IMR-90 (cell line): Measurements from ENCODE around the gene CACNA1I. TPM values are rescaled to one million over a fixed set of nuclear protein-coding genes. Genes with fewer than 3 reads are reported as not detected.

Experiments used
- ATAC-seq: fragments of 200-7000 bp; cut with Tn5 transposase; 2 replicates; pipeline ENCODE4 v1.9.1; 2020; ENCODE audit warnings: low read depth, mild to moderate bottlenecking, moderate library complexity
- BruUV-seq: library from RNA; stranded (reverse); fragments of 400-500 nt; replicated peaks from 2 replicates; lab custom pipeline; 2021; lab: Mats Ljungman, UMichigan
- CTCF ChIA-PET: fragments of 300-600 bp; formaldehyde crosslinking; extraction: SDS; loops from one replicate; lab custom pipeline; 2021; ENCODE audit warnings: antibody characterized with exemption; lab: Yijun Ruan, JAX
- POLR2A ChIA-PET: fragments of 300-600 bp; sonication (Branson Sonifier 250); formaldehyde crosslinking; loops from one replicate; lab custom pipeline; 2022; ENCODE audit warnings: antibody characterized with exemption; ENCODE audit not compliant: unreplicated experiment; lab: Charles Lee
- DNase-seq: peaks from one replicate; pipeline ENCODE4 v3.0.0; 2013
- H2AFZ ChIP-seq: replicated peaks from 2 replicates; pipeline ENCODE3; 2013; ENCODE audit warnings: low read length, mild to moderate bottlenecking; ENCODE audit not compliant: poor library complexity
- H2AK5ac ChIP-seq: 2 replicates; pipeline ENCODE4 v1.6.1; 2013; ENCODE audit warnings: low read depth, low read length, inconsistent platforms
- H2AK9ac ChIP-seq: replicated peaks from 2 replicates; pipeline ENCODE3; 2013; ENCODE audit warnings: mild to moderate bottlenecking, low read depth, low read length, moderate library complexity; ENCODE audit not compliant: poor library complexity
- H2BK120ac ChIP-seq: 2 replicates; pipeline ENCODE4 v1.6.1; 2013; ENCODE audit warnings: low read depth, low read length, inconsistent platforms
- H2BK15ac ChIP-seq: 3 replicates; pipeline ENCODE4 v1.6.1; 2013; ENCODE audit warnings: low read depth, low read length, inconsistent platforms
- H2BK20ac ChIP-seq: 2 replicates; pipeline ENCODE4 v1.6.1; 2013; ENCODE audit warnings: low read depth, mild to moderate bottlenecking, inconsistent platforms, low read length, moderate library complexity
- H2BK5ac ChIP-seq: 2 replicates; pipeline ENCODE4 v1.6.1; 2013; ENCODE audit warnings: mild to moderate bottlenecking, low read depth, low read length, inconsistent platforms; ENCODE audit not compliant: poor library complexity, severe bottlenecking
- H3K14ac ChIP-seq: replicated peaks from 2 replicates; pipeline ENCODE4 v1.6.1; 2013; ENCODE audit warnings: low read depth, low read length, inconsistent platforms
- H3K18ac ChIP-seq: 2 replicates; pipeline ENCODE4 v1.6.1; 2013; ENCODE audit warnings: low read depth, low read length, control low read depth
- H3K23ac ChIP-seq: 2 replicates; pipeline ENCODE4 v1.6.1; 2013; ENCODE audit warnings: low read depth, low read length, inconsistent platforms
- H3K27ac ChIP-seq: 2 replicates; pipeline ENCODE4 v1.5.1; 2013; ENCODE audit warnings: mild to moderate bottlenecking, control low read depth, low read length; ENCODE audit not compliant: insufficient read depth
- H3K27me3 ChIP-seq: 2 replicates; pipeline ENCODE4 v1.6.1; 2013; ENCODE audit warnings: low read length; ENCODE audit not compliant: control insufficient read depth, insufficient read depth
- H3K36me3 ChIP-seq: 2 replicates; pipeline ENCODE4 v1.6.1; 2013; ENCODE audit warnings: low read length, mixed read lengths; ENCODE audit not compliant: control insufficient read depth, insufficient read depth
- H3K4ac ChIP-seq: 2 replicates; pipeline ENCODE4 v1.6.1; 2013; ENCODE audit warnings: low read depth, low read length, inconsistent platforms
- H3K4me1 ChIP-seq: 2 replicates; pipeline ENCODE4 v1.6.1; 2013; ENCODE audit warnings: low read length, mixed read lengths; ENCODE audit not compliant: control insufficient read depth, insufficient read depth
- H3K4me2 ChIP-seq: 2 replicates; pipeline ENCODE4 v1.6.1; 2013; ENCODE audit warnings: low read depth, mild to moderate bottlenecking, control low read depth, low read length, moderate library complexity
- H3K4me3 ChIP-seq: 2 replicates; pipeline ENCODE4 v1.5.1; 2013; ENCODE audit warnings: low read depth, mild to moderate bottlenecking, control low read depth, low read length, moderate library complexity; ENCODE audit not compliant: insufficient read depth
- H3K56ac ChIP-seq: 2 replicates; pipeline ENCODE4 v1.6.1; 2013; ENCODE audit warnings: low read length, inconsistent platforms; ENCODE audit not compliant: insufficient read depth; ENCODE audit errors: extremely low read depth
- H3K79me1 ChIP-seq, 2 experiments: 2 replicates each; pipeline ENCODE4 v1.6.1; 2013; ENCODE audit warnings: low read length in 2 of 2, inconsistent platforms in 1 of 2, low read depth in 1 of 2
- H3K9ac ChIP-seq: 2 replicates; pipeline ENCODE4 v1.6.1; 2013; ENCODE audit warnings: low read depth, low read length, control low read depth
- H3K9me1 ChIP-seq: 2 replicates; pipeline ENCODE4 v1.6.1; 2013; ENCODE audit warnings: low read length, inconsistent platforms; ENCODE audit not compliant: insufficient read depth
- H3K9me3 ChIP-seq: 2 replicates; pipeline ENCODE4 v1.6.1; 2013; ENCODE audit warnings: low read length; ENCODE audit not compliant: control insufficient read depth, insufficient read depth
- H4K20me1 ChIP-seq: 2 replicates; pipeline ENCODE4 v1.6.1; 2013; ENCODE audit warnings: low read length, inconsistent platforms; ENCODE audit not compliant: insufficient read depth
- H4K5ac ChIP-seq: 2 replicates; pipeline ENCODE4 v1.6.1; 2013; ENCODE audit warnings: mild to moderate bottlenecking, low read depth, low read length, control low read depth
- H4K8ac ChIP-seq, 2 experiments: 2 replicates each; pipeline ENCODE4 v1.6.1; 2013; ENCODE audit warnings: low read depth in 2 of 2, low read length in 2 of 2, control low read depth in 1 of 2, inconsistent platforms in 1 of 2
- H4K91ac ChIP-seq: 2 replicates; pipeline ENCODE4 v1.6.1; 2013; ENCODE audit warnings: low read depth, low read length, inconsistent platforms; ENCODE audit not compliant: insufficient read depth
- BHLHE40 ChIP-seq: fragments of 150-350 bp; IDR thresholded peaks from 2 replicates; pipeline ENCODE4 v1.6.1; 2016; ENCODE audit warnings: mild to moderate bottlenecking, low read depth, low read length
- CEBPB ChIP-seq: IDR thresholded peaks from 2 replicates; pipeline ENCODE4 v1.6.1; 2012; ENCODE audit warnings: low read depth, low read length, improper control_type of control experiment
- CHD1 ChIP-seq: IDR thresholded peaks from 2 replicates; pipeline ENCODE4 v1.6.1; 2012; ENCODE audit warnings: low read depth, low read length, improper control_type of control experiment
- ELK1 ChIP-seq: fragments of 150-350 bp; IDR thresholded peaks from 2 replicates; pipeline ENCODE4 v1.6.1; 2016; ENCODE audit warnings: low read depth, mild to moderate bottlenecking, low read length, moderate library complexity, borderline replicate concordance
- FOS ChIP-seq: fragments of 150-350 bp; IDR thresholded peaks from 2 replicates; pipeline ENCODE4 v1.6.1; 2016; ENCODE audit warnings: low read depth, low read length
- MAFK ChIP-seq: IDR thresholded peaks from 2 replicates; pipeline ENCODE4 v1.6.1; 2012; ENCODE audit warnings: low read depth, low read length, improper control_type of control experiment
- MAZ ChIP-seq: IDR thresholded peaks from 2 replicates; pipeline ENCODE4 v1.6.1; 2012; ENCODE audit warnings: low read depth, mild to moderate bottlenecking, low read length, improper control_type of control experiment, moderate library complexity, borderline replicate concordance
- MXI1 ChIP-seq: IDR thresholded peaks from 2 replicates; pipeline ENCODE4 v1.6.1; 2012; ENCODE audit warnings: low read depth, mild to moderate bottlenecking, low read length, moderate library complexity, borderline replicate concordance
- NFE2L2 ChIP-seq: fragments of 150-350 bp; IDR thresholded peaks from 2 replicates; pipeline ENCODE4 v1.6.1; 2016; ENCODE audit warnings: low read depth, mild to moderate bottlenecking, low read length
- POLR2A ChIP-seq: IDR thresholded peaks from 2 replicates; pipeline ENCODE4 v1.6.1; 2012; ENCODE audit warnings: mild to moderate bottlenecking, low read depth, low read length
- RAD21 ChIP-seq: IDR thresholded peaks from 2 replicates; pipeline ENCODE4 v1.6.1; 2012; ENCODE audit warnings: low read length, improper control_type of control experiment
- RCOR1 ChIP-seq: IDR thresholded peaks from 2 replicates; pipeline ENCODE4 v1.6.1; 2012; ENCODE audit warnings: mild to moderate bottlenecking, low read length, improper control_type of control experiment; ENCODE audit not compliant: insufficient replicate concordance
- RFX5 ChIP-seq: IDR thresholded peaks from 2 replicates; pipeline ENCODE4 v1.8.0; 2012; ENCODE audit warnings: low read depth, mild to moderate bottlenecking, low read length, moderate library complexity
- SMC3 ChIP-seq: fragments of 150-350 bp; IDR thresholded peaks from 2 replicates; pipeline ENCODE4 v1.6.1; 2016; ENCODE audit warnings: low read depth, mild to moderate bottlenecking, antibody characterized with exemption, low read length, moderate library complexity
- WGBS, 2 experiments: methylation state at CpG; one replicate each; pipeline versions ENCODE4 v1.1.5 to v1.1.7; 2013; ENCODE audit warnings: missing lambda C conversion rate in 2 of 2; ENCODE audit not compliant: insufficient read length in 1 of 2; ENCODE audit errors: extremely low coverage in 2 of 2; 5-methylcytosine and 5-hydroxymethylcytosine counted together
- dilution Hi-C: fragments of 300-500 bp; cut with HindIII; formaldehyde crosslinking; loops from one replicate; pipeline ENCODE4 v1.14.3; 2018; ENCODE audit warnings: low sequenced_read_pairs; ENCODE audit not compliant: unreplicated experiment
- in situ Hi-C: fragments of 300-500 bp; cut with MboI; formaldehyde crosslinking; loops from 3 replicates; pipeline ENCODE4 v1.14.3; 2019; ENCODE audit warnings: low sequenced_read_pairs, inconsistent platforms, mixed read lengths
- intact Hi-C: fragments of 100-400 bp; cut with micrococcal nuclease; formaldehyde crosslinking; loops from 2 replicates; pipeline ENCODE4 v1.10.0; 2022
- polyA plus RNA-seq, 3 experiments: library from polyadenylated mRNA; depleted of rRNA; stranded (reverse); fragments of >200 nt; gene quantifications; 2 replicates each; pipeline ENCODE4 v1.2.3, GENCODE V29; 2012; ENCODE audit warnings: low replicate concordance in 1 of 3
- total RNA-seq: library from RNA; depleted of rRNA; stranded (reverse); fragments of >200 nt; gene quantifications from 2 replicates; pipeline ENCODE4 v1.2.3, GENCODE V29; 2012
- TF ChIP-seq, protein P1 (sequence below): conservative IDR thresholded peaks from 2 replicates; pipeline ENCODE4 v1.5.1; 2012; ENCODE audit warnings: mild to moderate bottlenecking, low read depth, low read length, improper control_type of control experiment
- TF ChIP-seq, protein P2 (sequence below): fragments of 150-350 bp; IDR thresholded peaks from 2 replicates; pipeline ENCODE4 v1.6.1; 2017; ENCODE audit warnings: mild to moderate bottlenecking, antibody characterized with exemption, low read length, low read depth

CACNA1I gene
- total and polyA plus RNA-seq, 2 of the 4 experiments (the other 2 are of a cell fraction): under 0.01 to 0.02 TPM

GRCh38 chr22:39689421-39689820 is 118.9 kb downstream of the CACNA1I start:
- Histone ChIP-seq H3K27me3 (peaks cover 79% of the 10 kb centered on the region), H2AFZ (no peak overlapping the region), H3K4me2 (no peak overlapping the region), H3K79me1 (no peaks in the 10 kb centered on the region), H4K5ac (no peak overlapping the region), H2BK20ac (no peak overlapping the region), H3K36me3 (no peaks in the 10 kb centered on the region), H2AK5ac (no peak overlapping the region), H2AK9ac (no peak overlapping the region), H4K8ac (no peak overlapping the region), H3K9ac (no peak overlapping the region), H2BK15ac (no peak overlapping the region), H3K9me1 (no peaks in the 10 kb centered on the region; the same call in 1 of the 2 replicates), H3K23ac (no peak overlapping the region), H4K20me1 (no peaks in the 10 kb centered on the region), H3K4me1 (peaks cover 2% of the 10 kb centered on the region; the same call in 1 of the 2 replicates), H2BK120ac (no peak overlapping the region), H3K4ac (no peak overlapping the region), H4K91ac (no peak overlapping the region), H3K9me3 (no peaks in the 10 kb centered on the region), H3K4me3 (no peak overlapping the region), H3K14ac (no peak overlapping the region), H3K56ac (no peak overlapping the region), H3K27ac (no peak overlapping the region), H2BK5ac (no peak overlapping the region), H3K18ac (no peak overlapping the region)
- 67% methylated on average over 3 of the region's 10 CpGs; no CpG with 5 or more reads in 1 of the 2 experiments for WGBS, 2 experiments
- DNase-seq (no peak), ATAC-seq (no peak)
- intact Hi-C loops (no loop called here), in situ Hi-C loops (no loop called here), dilution Hi-C loops (no loop called here)
- BruUV-seq: no TSS peak
- CTCF ChIA-PET: no interaction called here
- TF ChIP-seq RCOR1 (no peak), RAD21 (no peak), ELK1 (no peak), MXI1 (no peak), CEBPB (no peak), MAFK (no peak), MAZ (no peak), RFX5 (no peak), NFE2L2 (no peak), POLR2A (no peak), CHD1 (no peak), SMC3 (no peak), FOS (no peak), BHLHE40 (no peak)
- TF ChIP-seq, protein P1, sequence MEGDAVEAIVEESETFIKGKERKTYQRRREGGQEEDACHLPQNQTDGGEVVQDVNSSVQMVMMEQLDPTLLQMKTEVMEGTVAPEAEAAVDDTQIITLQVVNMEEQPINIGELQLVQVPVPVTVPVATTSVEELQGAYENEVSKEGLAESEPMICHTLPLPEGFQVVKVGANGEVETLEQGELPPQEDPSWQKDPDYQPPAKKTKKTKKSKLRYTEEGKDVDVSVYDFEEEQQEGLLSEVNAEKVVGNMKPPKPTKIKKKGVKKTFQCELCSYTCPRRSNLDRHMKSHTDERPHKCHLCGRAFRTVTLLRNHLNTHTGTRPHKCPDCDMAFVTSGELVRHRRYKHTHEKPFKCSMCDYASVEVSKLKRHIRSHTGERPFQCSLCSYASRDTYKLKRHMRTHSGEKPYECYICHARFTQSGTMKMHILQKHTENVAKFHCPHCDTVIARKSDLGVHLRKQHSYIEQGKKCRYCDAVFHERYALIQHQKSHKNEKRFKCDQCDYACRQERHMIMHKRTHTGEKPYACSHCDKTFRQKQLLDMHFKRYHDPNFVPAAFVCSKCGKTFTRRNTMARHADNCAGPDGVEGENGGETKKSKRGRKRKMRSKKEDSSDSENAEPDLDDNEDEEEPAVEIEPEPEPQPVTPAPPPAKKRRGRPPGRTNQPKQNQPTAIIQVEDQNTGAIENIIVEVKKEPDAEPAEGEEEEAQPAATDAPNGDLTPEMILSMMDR: no peak
- TF ChIP-seq, protein P2, sequence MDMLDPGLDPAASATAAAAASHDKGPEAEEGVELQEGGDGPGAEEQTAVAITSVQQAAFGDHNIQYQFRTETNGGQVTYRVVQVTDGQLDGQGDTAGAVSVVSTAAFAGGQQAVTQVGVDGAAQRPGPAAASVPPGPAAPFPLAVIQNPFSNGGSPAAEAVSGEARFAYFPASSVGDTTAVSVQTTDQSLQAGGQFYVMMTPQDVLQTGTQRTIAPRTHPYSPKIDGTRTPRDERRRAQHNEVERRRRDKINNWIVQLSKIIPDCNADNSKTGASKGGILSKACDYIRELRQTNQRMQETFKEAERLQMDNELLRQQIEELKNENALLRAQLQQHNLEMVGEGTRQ: no peak
- POLR2A ChIA-PET: no interaction called here
